Activated CD4-positive, alpha-beta T cell treated with anti-CD3 and anti-CD28 coated beads, Interleukin-2, amount 50 U/mL, for 1 hour (primary cell): ENCODE measurements around the gene FLRT1.
"Not testable (repeated sequence)": the region's sequence is repeated elsewhere in the genome, so short reads cannot be mapped to it uniquely, and the experiment has no call there.

Experiments used
- DNase-seq: peaks from one replicate; pipeline ENCODE4 v3.0.0-alpha.2; 2020

The FLRT1 gene

GRCh38 chr11:64026575-64027205 is 9.0 kb upstream of the FLRT1 start:
- no peak for DNase-seq

- DNase-seq, result no peak
Measured at GRCh38 chr11:64027651-64028397, 7.9 kb upstream of the FLRT1 start.

GRCh38 chr11:64028398-64029115 is 7.2 kb upstream of the FLRT1 start:
- no peak for DNase-seq

- DNase-seq, result no peak
Measured at GRCh38 chr11:64029773-64030172, 6.0 kb upstream of the FLRT1 start.

- no peak for DNase-seq
Measured at GRCh38 chr11:64031001-64031400, 4.7 kb upstream of the FLRT1 start.

GRCh38 chr11:64032050-64032449 is 3.7 kb upstream of the FLRT1 start:
- no peak for DNase-seq

GRCh38 chr11:64034411-64034811 is 1.3 kb upstream of the FLRT1 start:
- no peak for DNase-seq

GRCh38 chr11:64035081-64035524 is 628 bp upstream of the FLRT1 start:
- DNase-seq, result no peak

- no peak for DNase-seq
Measured at GRCh38 chr11:64036087-64037026, 626 bp downstream of the FLRT1 start.

GRCh38 chr11:64037027-64037634 is 1.4 kb downstream of the FLRT1 start:
- no peak for DNase-seq

- no peak for DNase-seq
Measured at GRCh38 chr11:64038500-64038899, 2.8 kb downstream of the FLRT1 start.

- no peak for DNase-seq
Measured at GRCh38 chr11:64039012-64039665, 3.4 kb downstream of the FLRT1 start.

GRCh38 chr11:64040684-64041322 is 5.1 kb downstream of the FLRT1 start:
- DNase-seq, result no peak

- DNase-seq, result no peak
Measured at GRCh38 chr11:64041846-64042245, 6.1 kb downstream of the FLRT1 start.

GRCh38 chr11:64042301-64042700 is 6.6 kb downstream of the FLRT1 start:
- no peak for DNase-seq

GRCh38 chr11:64043545-64043944 is 7.8 kb downstream of the FLRT1 start:
- DNase-seq, result no peak

GRCh38 chr11:64044730-64045393 is 9.1 kb downstream of the FLRT1 start:
- DNase-seq, result no peak

- DNase-seq, result no peak
Measured at GRCh38 chr11:64045700-64046099, 10.0 kb downstream of the FLRT1 start.

GRCh38 chr11:64047373-64047772 is 11.6 kb downstream of the FLRT1 start:
- not testable (repeated sequence) for DNase-seq

- no peak for DNase-seq
Measured at GRCh38 chr11:64048042-64048854, 12.5 kb downstream of the FLRT1 start.
